K562 (cell line): Measurements from ENCODE around the gene TNFRSF13B. TPM values are rescaled to one million over a fixed set of nuclear protein-coding genes. Genes with fewer than 3 reads are reported as not detected.
A peak's percentile ranks its signal among the peaks of the same experiment; 100 is the strongest.

Experiments
- ATAC-seq: fragments of 200-7000 bp; cut with Tn5 transposase; 3 replicates; pipeline ENCODE4 v1.9.1; 2020; ENCODE audit warnings: moderate library complexity
- BruUV-seq: library from RNA; stranded (reverse); fragments of 400-500 nt; replicated peaks from 2 replicates; lab custom pipeline; 2021; lab: Mats Ljungman, UMichigan
- CTCF ChIA-PET: fragments of 300-600 bp; formaldehyde crosslinking; extraction: SDS; loops from one replicate; lab custom pipeline; 2021; ENCODE audit warnings: low intra/inter-chr PET ratio; lab: Yijun Ruan, JAX
- POLR2A ChIA-PET: fragments of 300-600, 350-650 bp; sonication (Branson Sonifier 250); formaldehyde crosslinking; extraction: SDS; loops from one replicate; lab custom pipeline; 2021; ENCODE audit warnings: antibody characterized with exemption, inconsistent platforms; lab: Yijun Ruan, JAX
- DNase-seq, 4 experiments: peaks; one replicate each; pipeline versions ENCODE4 v3.0.0 to v3.0.0-alpha.2; 2011 to 2018; ENCODE audit warnings: low spot score in 3 of 4, mixed read lengths in 3 of 4; ENCODE audit errors: extremely low read depth in 1 of 4
- FAIRE-seq: peaks from 2 replicates; lab custom pipeline; 2011; peaks lifted over from hg19 to GRCh38; lab: Jason Lieb, UNC
- H2AFZ ChIP-seq: 2 replicates; pipeline ENCODE4 v1.6.0; 2011; ENCODE audit warnings: low read depth, low read length, control low read depth, inconsistent platforms
- H3K27ac ChIP-seq: fragments of 200-600 bp; 3 replicates; pipeline ENCODE4 v1.8.0; 2011; ENCODE audit warnings: low read depth, mild to moderate bottlenecking, control low read depth, inconsistent platforms, low read length, moderate library complexity, mixed read lengths; ENCODE audit errors: extremely low read depth
- H3K27me3 ChIP-seq, 2 experiments: fragments of 300-600 bp in 1 of 2; 2 replicates in 1 of 2; 3 replicates in 1 of 2; pipeline versions ENCODE4 v1.6.0 to v1.8.0; 2011; ENCODE audit warnings: inconsistent platforms in 2 of 2, low read length in 2 of 2, mild to moderate bottlenecking in 1 of 2, mixed read lengths in 1 of 2, moderate library complexity in 1 of 2; ENCODE audit not compliant: control insufficient read depth in 2 of 2, insufficient read depth in 2 of 2
- H3K36me3 ChIP-seq: fragments of 300-600 bp; 3 replicates; pipeline ENCODE4 v1.8.0; 2011; ENCODE audit warnings: mild to moderate bottlenecking, low read length, inconsistent platforms; ENCODE audit not compliant: control insufficient read depth, insufficient read depth
- H3K4me1 ChIP-seq, 2 experiments: fragments of 200-600 bp in 1 of 2; replicated peaks in 1 of 2; 2 replicates in 1 of 2; 3 replicates in 1 of 2; pipeline versions ENCODE4 v1.5.1 to v1.8.0; 2011; ENCODE audit warnings: inconsistent platforms in 2 of 2, low read length in 2 of 2, mild to moderate bottlenecking in 1 of 2, mixed read lengths in 1 of 2, moderate library complexity in 1 of 2; ENCODE audit not compliant: control insufficient read depth in 2 of 2, insufficient read depth in 2 of 2
- H3K4me2 ChIP-seq: 2 replicates; pipeline ENCODE4 v1.6.1; 2011; ENCODE audit warnings: low read length, control low read depth, inconsistent platforms, mixed read lengths; ENCODE audit not compliant: insufficient read depth
- H3K4me3 ChIP-seq: fragments of 200-600 bp; sonication (generic), shearing (Covaris generic); 2 replicates; pipeline ENCODE4 v1.5.1; 2016; ENCODE audit warnings: control low read depth, inconsistent platforms
- H3K79me2 ChIP-seq: fragments of 200-600 bp; 3 replicates; pipeline ENCODE4 v1.8.0; 2011; ENCODE audit warnings: low read length, inconsistent platforms; ENCODE audit not compliant: control insufficient read depth, insufficient read depth
- H3K9ac ChIP-seq, 2 experiments: 2 replicates each; pipeline versions ENCODE4 v1.6.0 to v1.6.1; 2011; ENCODE audit warnings: low read depth in 2 of 2, low read length in 2 of 2, control low read depth in 1 of 2, inconsistent platforms in 1 of 2, mild to moderate bottlenecking in 1 of 2, mixed read lengths in 1 of 2; ENCODE audit not compliant: insufficient read depth in 1 of 2
- H3K9me1 ChIP-seq: one replicate; pipeline ENCODE4 v1.6.0; 2011; ENCODE audit warnings: inconsistent platforms, mild to moderate bottlenecking, low read length, moderate library complexity; ENCODE audit not compliant: control insufficient read depth, insufficient read depth
- H3K9me3 ChIP-seq: replicated peaks from 2 replicates; pipeline ENCODE4 v1.5.1; 2011; ENCODE audit warnings: low read depth, low read length, inconsistent platforms; ENCODE audit not compliant: control insufficient read depth, insufficient read depth
- H4K20me1 ChIP-seq: replicated peaks from 2 replicates; pipeline ENCODE4 v1.6.1; 2011; ENCODE audit warnings: low read length, inconsistent platforms, mixed read lengths; ENCODE audit not compliant: control insufficient read depth, insufficient read depth
- CAMTA2 ChIP-seq: fragments of 250-450 bp; sonication (Bioruptor Pico); conservative IDR thresholded peaks from 2 replicates; pipeline ENCODE4 v1.5.1; 2022
- HDAC8 ChIP-seq: fragments of 450-650 bp; IDR thresholded peaks from 2 replicates; pipeline ENCODE4 v1.6.1; 2016; ENCODE audit warnings: mild to moderate bottlenecking, missing genetic modification characterization, moderate library complexity, missing compliant biosample characterization
- MAZ ChIP-seq, 2 experiments: fragments of 450-650 bp in 1 of 2; sonication (generic) in 1 of 2; formaldehyde crosslinking; IDR thresholded peaks in 1 of 2; conservative IDR thresholded peaks in 1 of 2; 2 replicates each; pipeline versions ENCODE4 v1.4.0 to v1.5.0; 2020; ENCODE audit warnings: mild to moderate bottlenecking in 1 of 2, missing genetic modification reagents in 1 of 2
- MECOM ChIP-seq: fragments of 250-450 bp; sonication (Bioruptor Pico); IDR thresholded peaks from 2 replicates; pipeline ENCODE4 v1.8.0; 2022; ENCODE audit warnings: inconsistent platforms
- PHTF2 ChIP-seq: fragments of 250-450 bp; sonication (Bioruptor Pico); IDR thresholded peaks from 2 replicates; pipeline ENCODE4 v1.5.0; 2021; ENCODE audit warnings: mild to moderate bottlenecking
- POU5F1 ChIP-seq: fragments of 150-350 bp; IDR thresholded peaks from 2 replicates; pipeline ENCODE4 v1.6.1; 2014; ENCODE audit warnings: borderline replicate concordance, low read length, low read depth, mild to moderate bottlenecking; ENCODE audit not compliant: partially characterized antibody
- REST ChIP-seq, 2 experiments: fragments of 450-650 bp; formaldehyde crosslinking in 1 of 2; IDR thresholded peaks; 2 replicates each; pipeline versions ENCODE4 v1.4.0 to v1.6.1; 2014 to 2020; ENCODE audit warnings: mild to moderate bottlenecking in 2 of 2, borderline replicate concordance in 1 of 2, low read depth in 1 of 2
- TARDBP ChIP-seq: fragments of 450-650 bp; IDR thresholded peaks from 2 replicates; pipeline ENCODE4 v1.6.1; 2016
- TCFL5 ChIP-seq: fragments of 250-450 bp; sonication (Bioruptor Pico); conservative IDR thresholded peaks from 2 replicates; pipeline ENCODE4 v1.6.1; 2021; ENCODE audit warnings: mild to moderate bottlenecking, moderate library complexity, matching md5 sums
- ZBTB1 ChIP-seq: sonication (generic); formaldehyde crosslinking; IDR thresholded peaks from 2 replicates; pipeline ENCODE4 v1.8.1; 2023; ENCODE audit warnings: missing genetic modification reagents, low read depth, mild to moderate bottlenecking, borderline replicate concordance
- ZNF699 ChIP-seq: fragments of 250-450 bp; sonication (Bioruptor Pico); IDR thresholded peaks from 2 replicates; pipeline ENCODE4 v1.8.0; 2021; ENCODE audit warnings: mild to moderate bottlenecking, moderate library complexity; ENCODE audit not compliant: insufficient replicate concordance
- WGBS: fragments of 100-300 bp; shearing (Covaris generic); methylation state at CpG from one replicate; pipeline ENCODE4 v1.1.6; 2016; ENCODE audit warnings: low coverage, mixed read lengths; ENCODE audit not compliant: insufficient coverage; ENCODE audit errors: missing lambda C conversion rate; 5-methylcytosine and 5-hydroxymethylcytosine counted together
- in situ Hi-C: fragments of 300-500 bp; cut with MboI; formaldehyde crosslinking; loops from 4 replicates; pipeline ENCODE4 v1.15.0; 2018; ENCODE audit warnings: inconsistent platforms, mixed read lengths
- intact Hi-C: fragments of 100-400 bp; cut with micrococcal nuclease; formaldehyde crosslinking; loops from 2 replicates; pipeline ENCODE4 v1.14.2; 2022
- polyA plus RNA-seq, 8 experiments: library from polyadenylated mRNA; depleted of rRNA in 4 of 8; stranded (reverse) in 5 of 8; unstranded in 3 of 8; fragments of >200 nt; fragmentation: Nextera tagmentation in 2 of 8; fragmentation: Illumina TruSeq in 1 of 8; extraction: Ambion mirVana in 2 of 8; extraction: Trizol in 1 of 8; gene quantifications; 2 replicates each; pipeline versions ENCODE4 v1.2.1 to v1.2.3, GENCODE V29; 2011 to 2014; ENCODE audit warnings: inconsistent platforms in 1 of 8, missing spikeins in 1 of 8
- total RNA-seq, 7 experiments: library from RNA; depleted of rRNA in 6 of 7; stranded (reverse); fragments of >200 nt in 6 of 7; fragmentation: Illumina TruSeq in 2 of 7; extraction: Trizol in 2 of 7; gene quantifications; 2 replicates each; pipeline versions ENCODE4 v1.2.1 to v1.2.3, GENCODE V29; 2011 to 2021; ENCODE audit warnings: low replicate concordance in 1 of 7
- TF ChIP-seq, protein P1 (sequence below): fragments of 450-650 bp; formaldehyde crosslinking; conservative IDR thresholded peaks from 2 replicates; pipeline ENCODE4 v1.4.0; 2022; ENCODE audit warnings: mild to moderate bottlenecking, missing genetic modification characterization

TNFRSF13B gene
- total and polyA plus RNA-seq, 9 of the 15 experiments (the other 6 are each of a cell fraction or from before 2014, with no cell fraction given) = not detected

DNA sequence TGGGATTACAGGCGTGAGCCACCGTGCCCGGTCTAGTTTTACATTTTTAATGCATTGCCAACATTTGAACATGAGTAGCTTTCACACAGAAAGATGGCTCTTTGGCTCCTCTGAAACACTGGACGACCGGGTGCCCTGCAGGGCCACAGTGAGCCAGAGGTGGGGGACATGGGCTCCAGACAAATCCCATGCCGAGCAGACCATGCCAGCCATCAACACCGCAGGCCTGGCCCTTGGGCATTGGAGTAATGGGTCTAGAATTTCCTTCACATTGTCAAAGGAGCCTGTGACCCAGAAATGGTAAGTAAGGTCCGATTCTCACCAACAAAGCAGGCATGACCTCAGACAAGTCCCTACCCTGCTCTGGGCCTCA lies 48.9 kb upstream of the TNFRSF13B start:
- ChIA-PET CTCF (no interaction called here), POLR2A (interaction anchor here (0.6 to 0.7 kb wide), 2 partner anchors 78 to 1177 kb away, joined by 3 read pairs; no protein-coding TSS in a partner anchor)
- Histone ChIP-seq H3K36me3 (no peaks in the 10 kb centered on the region), H4K20me1 (no peaks in the 10 kb centered on the region), H3K4me2 (peak overlapping the region; percentile 32), H3K4me3 (no peak overlapping the region), H3K27ac (no peak overlapping the region), H3K4me1 (peaks cover 5 to 8% of the 10 kb centered on the region in 2 experiments; a peak in 4 of 5 replicates), H3K9me3 (no peaks in the 10 kb centered on the region), H3K27me3 (no peaks in the 10 kb centered on the region), H3K79me2 (no peaks in the 10 kb centered on the region), H2AFZ (no peak overlapping the region), H3K9ac (no peak overlapping the region; a peak in 1 of 4 replicates), H3K9me1 (no peaks in the 10 kb centered on the region)
- intact Hi-C loops (no loop called here), in situ Hi-C loops (no loop called here)
- DNase-seq (no peak), FAIRE-seq (no peak), ATAC-seq (no peak)
- 56% methylated on average over 8 of the region's 8 CpGs for WGBS
- no TSS peak for BruUV-seq
- TF ChIP-seq MECOM = no peak
- no peak for TF ChIP-seq PHTF2 (CRISPR knock-in tag)
- TF ChIP-seq MAZ (CRISPR knock-in tag; conservative IDR thresholded peaks at IDR 0.05 in 1 of 2, IDR thresholded peaks at IDR 0.05 in 1 of 2) = no peak
- no peak for TF ChIP-seq TARDBP
- TF ChIP-seq, protein P1, sequence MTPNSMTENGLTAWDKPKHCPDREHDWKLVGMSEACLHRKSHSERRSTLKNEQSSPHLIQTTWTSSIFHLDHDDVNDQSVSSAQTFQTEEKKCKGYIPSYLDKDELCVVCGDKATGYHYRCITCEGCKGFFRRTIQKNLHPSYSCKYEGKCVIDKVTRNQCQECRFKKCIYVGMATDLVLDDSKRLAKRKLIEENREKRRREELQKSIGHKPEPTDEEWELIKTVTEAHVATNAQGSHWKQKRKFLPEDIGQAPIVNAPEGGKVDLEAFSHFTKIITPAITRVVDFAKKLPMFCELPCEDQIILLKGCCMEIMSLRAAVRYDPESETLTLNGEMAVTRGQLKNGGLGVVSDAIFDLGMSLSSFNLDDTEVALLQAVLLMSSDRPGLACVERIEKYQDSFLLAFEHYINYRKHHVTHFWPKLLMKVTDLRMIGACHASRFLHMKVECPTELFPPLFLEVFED = no peak
- no peak for TF ChIP-seq POU5F1
- no peak for TF ChIP-seq TCFL5
- no peak for TF ChIP-seq HDAC8
- no peak for TF ChIP-seq CAMTA2 (CRISPR knock-in tag)
- no peak for TF ChIP-seq ZBTB1 (CRISPR knock-in tag)
- TF ChIP-seq REST (IDR thresholded peaks at IDR 0.05; ENCODE audit: borderline replicate concordance) = no peak
- TF ChIP-seq REST (CRISPR knock-in tag; IDR thresholded peaks at IDR 0.05; ENCODE audit: low read depth) = no peak
- TF ChIP-seq ZNF699 (CRISPR knock-in tag) = no peak
